Ishikawa (cell line): ENCODE data around the gene CUBN.

Experiments
- CREB1 ChIP-seq: IDR thresholded peaks from 2 replicates; pipeline ENCODE4 v1.6.1; 2012; ENCODE audit warnings: low read depth
- EGR1 ChIP-seq: IDR thresholded peaks from 2 replicates; pipeline ENCODE4 v1.6.1; 2012
- EP300 ChIP-seq: IDR thresholded peaks from 2 replicates; pipeline ENCODE4 v1.6.1; 2012; ENCODE audit warnings: borderline replicate concordance
- FOXM1 ChIP-seq: IDR thresholded peaks from 2 replicates; pipeline ENCODE4 v1.6.1; 2012; ENCODE audit warnings: low read depth, borderline replicate concordance
- NFIC ChIP-seq: IDR thresholded peaks from 2 replicates; pipeline ENCODE4 v1.6.1; 2012
- TAF1 ChIP-seq: IDR thresholded peaks from 2 replicates; pipeline ENCODE4 v1.6.1; 2012; ENCODE audit warnings: low read depth, mild to moderate bottlenecking
- TCF12 ChIP-seq: IDR thresholded peaks from 2 replicates; pipeline ENCODE4 v1.6.1; 2012; ENCODE audit warnings: low read depth
- TEAD4 ChIP-seq: IDR thresholded peaks from 2 replicates; pipeline ENCODE4 v1.6.1; 2012
- YY1 ChIP-seq: IDR thresholded peaks from 2 replicates; pipeline ENCODE4 v1.6.1; 2012; ENCODE audit warnings: low read depth
- ZBTB7A ChIP-seq: IDR thresholded peaks from 2 replicates; pipeline ENCODE4 v1.6.1; 2012; ENCODE audit warnings: low read depth
- TF ChIP-seq, protein P1 (sequence below): IDR thresholded peaks from 2 replicates; pipeline ENCODE4 v1.6.1; 2012; ENCODE audit warnings: low read depth, mild to moderate bottlenecking
- TF ChIP-seq, protein P2 (sequence below): IDR thresholded peaks from 2 replicates; pipeline ENCODE4 v1.6.1; 2012
- TF ChIP-seq, protein P3 (sequence below): IDR thresholded peaks from 2 replicates; pipeline ENCODE4 v1.6.1; 2012

DNA sequence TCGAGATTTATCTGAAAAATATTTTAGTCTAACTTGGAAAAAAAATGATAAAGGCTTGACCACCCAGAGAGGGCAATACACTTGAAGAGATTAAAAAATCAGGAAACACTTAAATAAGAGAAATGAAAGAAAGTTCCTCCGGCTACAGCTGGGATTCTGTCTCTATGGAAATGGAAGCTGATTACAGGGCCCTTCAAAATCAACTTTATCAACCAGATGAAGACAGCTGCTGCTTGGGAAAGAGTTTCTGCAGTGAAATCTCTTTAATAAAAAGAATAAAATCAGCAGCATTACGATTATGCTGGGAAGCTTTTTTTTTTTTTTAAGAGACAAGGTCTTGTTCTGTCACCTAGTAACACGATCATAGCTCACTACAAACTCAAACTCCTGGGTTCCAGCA is 316.9 kb downstream of the CUBN start:
- no peak for TF ChIP-seq FOXM1
- TF ChIP-seq TCF12: no peak
- no peak for TF ChIP-seq TAF1
- no peak for TF ChIP-seq EP300
- no peak for TF ChIP-seq CREB1
- TF ChIP-seq NFIC: no peak
- TF ChIP-seq, protein P1, sequence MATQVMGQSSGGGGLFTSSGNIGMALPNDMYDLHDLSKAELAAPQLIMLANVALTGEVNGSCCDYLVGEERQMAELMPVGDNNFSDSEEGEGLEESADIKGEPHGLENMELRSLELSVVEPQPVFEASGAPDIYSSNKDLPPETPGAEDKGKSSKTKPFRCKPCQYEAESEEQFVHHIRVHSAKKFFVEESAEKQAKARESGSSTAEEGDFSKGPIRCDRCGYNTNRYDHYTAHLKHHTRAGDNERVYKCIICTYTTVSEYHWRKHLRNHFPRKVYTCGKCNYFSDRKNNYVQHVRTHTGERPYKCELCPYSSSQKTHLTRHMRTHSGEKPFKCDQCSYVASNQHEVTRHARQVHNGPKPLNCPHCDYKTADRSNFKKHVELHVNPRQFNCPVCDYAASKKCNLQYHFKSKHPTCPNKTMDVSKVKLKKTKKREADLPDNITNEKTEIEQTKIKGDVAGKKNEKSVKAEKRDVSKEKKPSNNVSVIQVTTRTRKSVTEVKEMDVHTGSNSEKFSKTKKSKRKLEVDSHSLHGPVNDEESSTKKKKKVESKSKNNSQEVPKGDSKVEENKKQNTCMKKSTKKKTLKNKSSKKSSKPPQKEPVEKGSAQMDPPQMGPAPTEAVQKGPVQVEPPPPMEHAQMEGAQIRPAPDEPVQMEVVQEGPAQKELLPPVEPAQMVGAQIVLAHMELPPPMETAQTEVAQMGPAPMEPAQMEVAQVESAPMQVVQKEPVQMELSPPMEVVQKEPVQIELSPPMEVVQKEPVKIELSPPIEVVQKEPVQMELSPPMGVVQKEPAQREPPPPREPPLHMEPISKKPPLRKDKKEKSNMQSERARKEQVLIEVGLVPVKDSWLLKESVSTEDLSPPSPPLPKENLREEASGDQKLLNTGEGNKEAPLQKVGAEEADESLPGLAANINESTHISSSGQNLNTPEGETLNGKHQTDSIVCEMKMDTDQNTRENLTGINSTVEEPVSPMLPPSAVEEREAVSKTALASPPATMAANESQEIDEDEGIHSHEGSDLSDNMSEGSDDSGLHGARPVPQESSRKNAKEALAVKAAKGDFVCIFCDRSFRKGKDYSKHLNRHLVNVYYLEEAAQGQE: no peak
- TF ChIP-seq, protein P2, sequence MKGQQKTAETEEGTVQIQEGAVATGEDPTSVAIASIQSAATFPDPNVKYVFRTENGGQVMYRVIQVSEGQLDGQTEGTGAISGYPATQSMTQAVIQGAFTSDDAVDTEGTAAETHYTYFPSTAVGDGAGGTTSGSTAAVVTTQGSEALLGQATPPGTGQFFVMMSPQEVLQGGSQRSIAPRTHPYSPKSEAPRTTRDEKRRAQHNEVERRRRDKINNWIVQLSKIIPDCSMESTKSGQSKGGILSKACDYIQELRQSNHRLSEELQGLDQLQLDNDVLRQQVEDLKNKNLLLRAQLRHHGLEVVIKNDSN: no peak
- TF ChIP-seq EGR1: no peak
- TF ChIP-seq YY1: no peak
- TF ChIP-seq ZBTB7A: no peak
- TF ChIP-seq, protein P3, sequence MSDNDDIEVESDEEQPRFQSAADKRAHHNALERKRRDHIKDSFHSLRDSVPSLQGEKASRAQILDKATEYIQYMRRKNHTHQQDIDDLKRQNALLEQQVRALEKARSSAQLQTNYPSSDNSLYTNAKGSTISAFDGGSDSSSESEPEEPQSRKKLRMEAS: no peak
- TF ChIP-seq TEAD4: no peak
